Measurements from ENCODE around the gene CIC. TPM values are rescaled to one million over a fixed set of nuclear protein-coding genes. Genes with fewer than 3 reads are reported as not detected.

CIC gene
- polyA plus RNA-seq, 1 donor (not counting 4 experiments of a cell fraction or from before 2014, with no cell fraction given), result 3.1 TPM

GRCh38 chr19:42273407-42274064 lies 4.5 kb downstream of the CIC start:
- H3K4me3 ChIP-seq (ENCODE audit: control insufficient read depth in 2 of 3, extremely low read depth in 1 of 3, insufficient read depth in 2 of 3, low read depth in 1 of 3, low read length in 3 of 3), result no peak overlapping the region
- H3K9me1 ChIP-seq (ENCODE audit: control insufficient read depth, extremely low read depth, insufficient read depth, low read length), result peaks cover 2% of the 10 kb centered on the region
- dilution Hi-C loops (cut with MboI; ENCODE audit: extremely low pct_ligation_motif_present, low sequenced_read_pairs), result no loop called here
- H3K36me3 ChIP-seq (ENCODE audit: control insufficient read depth in 2 of 2, extremely low read depth in 1 of 2, insufficient read depth in 2 of 2, low read length in 2 of 2), result peaks cover 21 to 33% of the 10 kb centered on the region in 2 experiments
- DNase-seq (ENCODE audit: low read depth, low spot score) (no peak), FAIRE-seq (no peak)
- H3K27me3 ChIP-seq (ENCODE audit: control insufficient read depth, extremely low read depth, insufficient read depth, low read length), result no peaks in the 10 kb centered on the region
- no peak overlapping the region for H3K4me2 ChIP-seq (ENCODE audit: control insufficient read depth, extremely low read depth, insufficient read depth, low read depth, low read length)
- peaks cover 53% of the 10 kb centered on the region for H3K4me1 ChIP-seq (ENCODE audit: control insufficient read depth, extremely low read depth, insufficient read depth, low read length)
- no peak overlapping the region for H2AFZ ChIP-seq (ENCODE audit: control insufficient read depth, low read length)
- no peak overlapping the region for H3K27ac ChIP-seq (ENCODE audit: control insufficient read depth, insufficient read depth, low read length)
- no peaks in the 10 kb centered on the region for H4K20me1 ChIP-seq (ENCODE audit: control insufficient read depth, extremely low read depth, insufficient read depth, low read length)
- H3K9me3 ChIP-seq (ENCODE audit: control insufficient read depth, low read depth, low read length), result no peaks in the 10 kb centered on the region
- H3K79me2 ChIP-seq (ENCODE audit: control insufficient read depth, insufficient read depth, low read length), result peaks cover 65% of the 10 kb centered on the region
- TF ChIP-seq CTCF (optimal IDR thresholded peaks at IDR 0.05 in 1 of 3, IDR thresholded peaks at IDR 0.05 in 1 of 3, conservative IDR thresholded peaks at IDR 0.05 in 1 of 3; ENCODE audit: extremely low read depth in 1 of 3, insufficient read depth in 2 of 3, low read length in 3 of 3) (no peak), EZH2 (IDR thresholded peaks at IDR 0.05; ENCODE audit: low read length) (no peak)
- no peak overlapping the region for H3K9ac ChIP-seq (ENCODE audit: control insufficient read depth, extremely low read depth, insufficient read depth, low read length)

GRCh38 chr19:42274065-42274682 lies 5.1 kb downstream of the CIC start:
- Histone ChIP-seq H3K4me3 (ENCODE audit: control insufficient read depth in 2 of 3, extremely low read depth in 1 of 3, insufficient read depth in 2 of 3, low read depth in 1 of 3, low read length in 3 of 3) (no peak overlapping the region), H3K4me1 (ENCODE audit: control insufficient read depth, extremely low read depth, insufficient read depth, low read length) (peaks cover 59% of the 10 kb centered on the region), H3K9ac (ENCODE audit: control insufficient read depth, extremely low read depth, insufficient read depth, low read length) (no peak overlapping the region), H3K27me3 (ENCODE audit: control insufficient read depth, extremely low read depth, insufficient read depth, low read length) (no peaks in the 10 kb centered on the region), H2AFZ (ENCODE audit: control insufficient read depth, low read length) (no peak overlapping the region), H3K36me3 (ENCODE audit: control insufficient read depth in 2 of 2, extremely low read depth in 1 of 2, insufficient read depth in 2 of 2, low read length in 2 of 2) (peaks cover 21 to 37% of the 10 kb centered on the region in 2 experiments), H4K20me1 (ENCODE audit: control insufficient read depth, extremely low read depth, insufficient read depth, low read length) (no peaks in the 10 kb centered on the region), H3K9me1 (ENCODE audit: control insufficient read depth, extremely low read depth, insufficient read depth, low read length) (peaks cover 3% of the 10 kb centered on the region), H3K79me2 (ENCODE audit: control insufficient read depth, insufficient read depth, low read length) (peaks cover 71% of the 10 kb centered on the region), H3K4me2 (ENCODE audit: control insufficient read depth, extremely low read depth, insufficient read depth, low read depth, low read length) (no peak overlapping the region), H3K27ac (ENCODE audit: control insufficient read depth, insufficient read depth, low read length) (no peak overlapping the region), H3K9me3 (ENCODE audit: control insufficient read depth, low read depth, low read length) (no peaks in the 10 kb centered on the region)
- FAIRE-seq (no peak), DNase-seq (ENCODE audit: low read depth, low spot score) (no peak)
- dilution Hi-C loops (cut with MboI; ENCODE audit: extremely low pct_ligation_motif_present, low sequenced_read_pairs), result no loop called here
- TF ChIP-seq EZH2 (IDR thresholded peaks at IDR 0.05; ENCODE audit: low read length) (no peak), CTCF (optimal IDR thresholded peaks at IDR 0.05 in 1 of 3, IDR thresholded peaks at IDR 0.05 in 1 of 3, conservative IDR thresholded peaks at IDR 0.05 in 1 of 3; ENCODE audit: extremely low read depth in 1 of 3, insufficient read depth in 2 of 3, low read length in 3 of 3) (no peak)
